H9 (cell line): ENCODE results near the gene VANGL2. TPM values are rescaled to one million over a fixed set of nuclear protein-coding genes. Genes with fewer than 3 reads are reported as not detected.

ENCODE experiments used
- DNase-seq: peaks from one replicate; pipeline ENCODE4 v3.0.0-alpha.2; 2017
- H2AFZ ChIP-seq: one replicate; pipeline ENCODE4 v1.6.1; 2013; ENCODE audit warnings: mild to moderate bottlenecking, low read length, control low read depth, moderate library complexity
- H2AK5ac ChIP-seq: 2 replicates; pipeline ENCODE4 v1.6.1; 2013; ENCODE audit warnings: low read length, control low read depth, mixed read lengths; ENCODE audit not compliant: insufficient read length
- H2BK120ac ChIP-seq: one replicate; pipeline ENCODE4 v1.6.1; 2013; ENCODE audit warnings: low read depth, mild to moderate bottlenecking, low read length, control low read depth, inconsistent platforms; ENCODE audit not compliant: poor library complexity, severe bottlenecking
- H2BK12ac ChIP-seq: 2 replicates; pipeline ENCODE4 v1.6.1; 2013; ENCODE audit warnings: low read length, control low read depth, mixed read lengths, low read depth; ENCODE audit not compliant: insufficient read length
- H2BK15ac ChIP-seq: 2 replicates; pipeline ENCODE4 v1.6.1; 2013; ENCODE audit warnings: low read depth, low read length, control low read depth
- H2BK20ac ChIP-seq: one replicate; pipeline ENCODE4 v1.6.1; 2013; ENCODE audit warnings: low read depth, mild to moderate bottlenecking, low read length, control low read depth, inconsistent platforms; ENCODE audit not compliant: poor library complexity, severe bottlenecking
- H2BK5ac ChIP-seq: 2 replicates; pipeline ENCODE4 v1.6.1; 2013; ENCODE audit warnings: low read length, control low read depth, mixed read lengths; ENCODE audit not compliant: insufficient read length
- H3K14ac ChIP-seq: 2 replicates; pipeline ENCODE4 v1.6.1; 2013; ENCODE audit warnings: low read length, control low read depth; ENCODE audit not compliant: insufficient read depth
- H3K18ac ChIP-seq: 2 replicates; pipeline ENCODE4 v1.6.1; 2013; ENCODE audit warnings: low read depth, mild to moderate bottlenecking, mixed read lengths, low read length, control low read depth; ENCODE audit not compliant: insufficient read length
- H3K23ac ChIP-seq: 2 replicates; pipeline ENCODE4 v1.6.1; 2013; ENCODE audit warnings: low read length, control low read depth, mixed read lengths, low read depth; ENCODE audit not compliant: insufficient read length
- H3K23me2 ChIP-seq: 2 replicates; pipeline ENCODE4 v1.6.1; 2013; ENCODE audit warnings: low read depth, mild to moderate bottlenecking, mixed read lengths, low read length, control low read depth; ENCODE audit not compliant: insufficient read length, poor library complexity, severe bottlenecking
- H3K27ac ChIP-seq: 2 replicates; pipeline ENCODE4 v1.5.1; 2013; ENCODE audit warnings: low read length, control low read depth, mixed read lengths, low read depth; ENCODE audit not compliant: insufficient read length
- H3K27me3 ChIP-seq: 2 replicates; pipeline ENCODE4 v1.6.1; 2013; ENCODE audit warnings: low read length, control low read depth, inconsistent platforms; ENCODE audit not compliant: insufficient read depth
- H3K4ac ChIP-seq: 2 replicates; pipeline ENCODE4 v1.6.1; 2013; ENCODE audit warnings: low read depth, mild to moderate bottlenecking, control low read depth, inconsistent platforms, low read length, moderate library complexity
- H3K4me1 ChIP-seq: 2 replicates; pipeline ENCODE4 v1.6.1; 2013; ENCODE audit warnings: low read length, control low read depth, inconsistent platforms; ENCODE audit not compliant: insufficient read depth
- H3K4me2 ChIP-seq: 2 replicates; pipeline ENCODE4 v1.6.1; 2013; ENCODE audit warnings: low read length, control low read depth, mixed read lengths; ENCODE audit not compliant: insufficient read length, insufficient read depth
- H3K56ac ChIP-seq: 2 replicates; pipeline ENCODE4 v1.6.1; 2013; ENCODE audit warnings: low read depth, mild to moderate bottlenecking, mixed read lengths, low read length, control low read depth; ENCODE audit not compliant: insufficient read length
- H3K79me1 ChIP-seq: 2 replicates; pipeline ENCODE4 v1.6.1; 2013; ENCODE audit warnings: low read depth, mild to moderate bottlenecking, moderate library complexity, low read length, control low read depth, inconsistent platforms; ENCODE audit not compliant: insufficient read depth, poor library complexity, severe bottlenecking
- H3K79me2 ChIP-seq: 2 replicates; pipeline ENCODE4 v1.6.1; 2013; ENCODE audit warnings: low read length, control low read depth, inconsistent platforms; ENCODE audit not compliant: insufficient read depth
- H3K9ac ChIP-seq: 2 replicates; pipeline ENCODE4 v1.6.1; 2013; ENCODE audit warnings: low read length, control low read depth, mixed read lengths; ENCODE audit not compliant: insufficient read length; ENCODE audit errors: extremely low read depth
- H3K9me3 ChIP-seq: one replicate; pipeline ENCODE4 v1.6.1; 2013; ENCODE audit warnings: low read depth, low read length, inconsistent platforms; ENCODE audit not compliant: control insufficient read depth
- H3T11ph ChIP-seq: one replicate; pipeline ENCODE4 v1.6.1; 2013; ENCODE audit warnings: mild to moderate bottlenecking, low read length, control low read depth, inconsistent platforms
- H4K20me1 ChIP-seq: one replicate; pipeline ENCODE4 v1.6.1; 2013; ENCODE audit not compliant: control insufficient read depth, insufficient read length, insufficient read depth
- H4K5ac ChIP-seq: 2 replicates; pipeline ENCODE4 v1.6.1; 2013; ENCODE audit warnings: low read depth, mild to moderate bottlenecking, mixed read lengths, low read length, control low read depth; ENCODE audit not compliant: insufficient read length
- H4K8ac ChIP-seq: replicated peaks from 2 replicates; pipeline ENCODE4 v1.6.1; 2013; ENCODE audit warnings: low read length, control low read depth, mixed read lengths, low read depth; ENCODE audit not compliant: insufficient read length
- H4K91ac ChIP-seq: 2 replicates; pipeline ENCODE4 v1.6.1; 2013; ENCODE audit warnings: low read depth, mild to moderate bottlenecking, moderate library complexity, mixed read lengths, low read length, control low read depth; ENCODE audit not compliant: insufficient read length
- H3K27ac Mint-ChIP-seq, 3 experiments: 2 replicates in 2 of 3; 3 replicates in 1 of 3; pipeline ENCODE4 v1.8.0; 2020 to 2021; ENCODE audit warnings: mixed read lengths in 3 of 3, mild to moderate bottlenecking in 1 of 3, moderate library complexity in 1 of 3
- H3K27me3 Mint-ChIP-seq: 2 replicates; pipeline ENCODE4 v1.8.0; 2021; ENCODE audit warnings: low read depth, mild to moderate bottlenecking, moderate library complexity, mixed read lengths
- H3K36me3 Mint-ChIP-seq, 3 experiments: 2 replicates in 2 of 3; 3 replicates in 1 of 3; pipeline ENCODE4 v1.8.0; 2020 to 2021; ENCODE audit warnings: low read depth in 3 of 3, mixed read lengths in 3 of 3; ENCODE audit not compliant: insufficient read depth in 1 of 3
- H3K4me1 Mint-ChIP-seq, 2 experiments: 2 replicates each; pipeline ENCODE4 v1.8.0; 2020; ENCODE audit warnings: mixed read lengths in 2 of 2
- H3K4me3 Mint-ChIP-seq, 2 experiments: 2 replicates in 1 of 2; 3 replicates in 1 of 2; pipeline ENCODE4 v1.8.0; 2020 to 2021; ENCODE audit warnings: mild to moderate bottlenecking in 2 of 2, mixed read lengths in 2 of 2, moderate library complexity in 1 of 2
- H3K9me3 Mint-ChIP-seq, 2 experiments: 2 replicates in 1 of 2; 3 replicates in 1 of 2; pipeline ENCODE4 v1.8.0; 2020; ENCODE audit warnings: mild to moderate bottlenecking in 2 of 2, mixed read lengths in 2 of 2, moderate library complexity in 1 of 2
- CTCF ChIP-seq: fragments of 200-600 bp; sonication (generic); conservative IDR thresholded peaks from 3 replicates; pipeline ENCODE4 v1.8.0; 2021; ENCODE audit warnings: antibody characterized with exemption, mild to moderate bottlenecking
- WGBS: extraction: QIAGEN DNeasy Blood & Tissue Kit; methylation state at CpG from one replicate; pipeline ENCODE4 v1.1.7; 2013; ENCODE audit warnings: missing lambda C conversion rate, low lambda C conversion rate, mixed read lengths; ENCODE audit not compliant: insufficient read length; ENCODE audit errors: extremely low coverage; 5-methylcytosine and 5-hydroxymethylcytosine counted together
- total RNA-seq: library from RNA; stranded (reverse); gene quantifications from 2 replicates; pipeline ENCODE4 v1.2.1, GENCODE V29; 2021

VANGL2 gene
- total RNA-seq, 1 experiment from 2014 or later = 58.5 TPM

GRCh38 chr1:160427625-160428024, 27.3 kb downstream of the VANGL2 start:
- H3K27ac Mint-ChIP-seq = peak overlapping the region; percentile 45 to 81 (median 56); a peak in 5 of 7 replicates
- H4K91ac ChIP-seq = no peak overlapping the region
- no peaks in the 10 kb centered on the region for H3K27me3 Mint-ChIP-seq

More at GRCh38 chr1:160427625-160428024, 27.3 kb downstream of the VANGL2 start:
- H3K9me3 Mint-ChIP-seq = no peaks in the 10 kb centered on the region
- Histone ChIP-seq H3K4ac (no peak overlapping the region), H2BK15ac (no peak overlapping the region), H3K18ac (no peak overlapping the region), H3K79me1 (no peaks in the 10 kb centered on the region), H3K9me3 (no peaks in the 10 kb centered on the region), H3K79me2 (no peaks in the 10 kb centered on the region), H3K27ac (no peak overlapping the region), H3K4me2 (no peak overlapping the region), H2BK20ac (no peak overlapping the region), H3K56ac (no peak overlapping the region), H3T11ph (no peak overlapping the region), H3K23me2 (no peaks in the 10 kb centered on the region), H2AK5ac (no peak overlapping the region), H2BK12ac (no peak overlapping the region), H3K4me1 (no peaks in the 10 kb centered on the region), H3K23ac (no peak overlapping the region), H2AFZ (no peak overlapping the region), H2BK120ac (no peak overlapping the region), H2BK5ac (no peak overlapping the region), H3K27me3 (no peaks in the 10 kb centered on the region), H4K5ac (no peak overlapping the region), H3K9ac (no peak overlapping the region), H3K14ac (no peak overlapping the region), H4K8ac (no peak overlapping the region), H4K20me1 (no peaks in the 10 kb centered on the region)
- TF ChIP-seq CTCF = no peak
- DNase-seq = no peak
- H3K4me1 Mint-ChIP-seq = peaks cover 0 to 11% of the 10 kb centered on the region in 2 experiments; a peak in 3 of 4 replicates
- no CpG with 5 or more reads among the region's 7 CpGs for WGBS
- H3K36me3 Mint-ChIP-seq = peaks cover 20 to 49% (median 49%) of the 10 kb centered on the region in 3 experiments; a peak in 6 of 7 replicates
- H3K4me3 Mint-ChIP-seq = no peak overlapping the region
